Measurements from ENCODE around the gene C8G. TPM values are rescaled to one million over a fixed set of nuclear protein-coding genes. Genes with fewer than 3 reads are reported as not detected.

C8G gene
- total RNA-seq, 1 experiment from 2014 or later = 0.77 TPM

DNA sequence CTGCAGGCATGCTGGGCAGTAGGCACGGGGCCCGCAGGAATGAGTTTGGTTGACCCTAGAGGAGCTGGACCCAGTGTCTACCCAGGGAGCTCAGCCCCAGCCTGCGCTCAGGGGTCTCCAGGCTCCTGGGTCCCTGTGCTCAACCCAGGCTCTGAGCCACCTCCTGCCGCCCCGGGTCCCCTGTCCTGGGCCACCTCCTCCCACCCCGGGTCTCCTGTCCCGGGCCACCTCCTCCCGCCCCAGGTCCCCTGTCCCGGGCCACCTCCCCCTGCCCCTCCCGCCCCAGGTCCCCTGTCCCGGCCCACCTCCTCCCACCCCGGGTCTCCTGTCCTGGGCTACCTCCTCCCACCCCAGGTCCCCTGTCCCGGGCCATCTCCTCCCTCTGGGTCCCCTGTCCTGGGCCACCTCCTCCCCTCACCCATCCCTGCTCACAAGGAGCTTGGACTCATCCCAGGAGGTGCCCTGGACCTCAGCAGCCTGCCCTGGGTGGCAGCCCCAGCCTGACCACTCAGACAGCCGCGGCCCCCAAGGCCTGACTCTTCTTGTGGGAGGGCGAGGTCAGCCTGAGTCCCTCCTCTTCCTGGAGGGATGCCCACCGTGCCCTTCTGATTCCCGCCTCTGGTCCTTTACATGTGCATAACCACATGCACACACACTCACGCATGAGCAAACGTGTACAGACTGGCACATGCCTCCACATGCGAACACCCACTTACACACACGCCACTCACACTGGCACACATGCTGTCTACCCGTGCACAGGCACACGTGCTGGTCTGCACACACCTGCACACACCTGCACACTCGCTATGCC, 9.4 kb downstream of the C8G start:
- CTCF ChIA-PET = no interaction called here
- TF ChIP-seq EZH2 (IDR thresholded peaks at IDR 0.05; ENCODE audit: low read length, unreplicated experiment) (no peak), EZH2phosphoT487 (IDR thresholded peaks at IDR 0.05; ENCODE audit: borderline replicate concordance, low read length) (no peak)
- TF ChIP-seq, protein P1, sequence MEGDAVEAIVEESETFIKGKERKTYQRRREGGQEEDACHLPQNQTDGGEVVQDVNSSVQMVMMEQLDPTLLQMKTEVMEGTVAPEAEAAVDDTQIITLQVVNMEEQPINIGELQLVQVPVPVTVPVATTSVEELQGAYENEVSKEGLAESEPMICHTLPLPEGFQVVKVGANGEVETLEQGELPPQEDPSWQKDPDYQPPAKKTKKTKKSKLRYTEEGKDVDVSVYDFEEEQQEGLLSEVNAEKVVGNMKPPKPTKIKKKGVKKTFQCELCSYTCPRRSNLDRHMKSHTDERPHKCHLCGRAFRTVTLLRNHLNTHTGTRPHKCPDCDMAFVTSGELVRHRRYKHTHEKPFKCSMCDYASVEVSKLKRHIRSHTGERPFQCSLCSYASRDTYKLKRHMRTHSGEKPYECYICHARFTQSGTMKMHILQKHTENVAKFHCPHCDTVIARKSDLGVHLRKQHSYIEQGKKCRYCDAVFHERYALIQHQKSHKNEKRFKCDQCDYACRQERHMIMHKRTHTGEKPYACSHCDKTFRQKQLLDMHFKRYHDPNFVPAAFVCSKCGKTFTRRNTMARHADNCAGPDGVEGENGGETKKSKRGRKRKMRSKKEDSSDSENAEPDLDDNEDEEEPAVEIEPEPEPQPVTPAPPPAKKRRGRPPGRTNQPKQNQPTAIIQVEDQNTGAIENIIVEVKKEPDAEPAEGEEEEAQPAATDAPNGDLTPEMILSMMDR (conservative IDR thresholded peaks at IDR 0.05; ENCODE audit: low read depth, low read length) = no peak
- Histone ChIP-seq H3K4me2 (ENCODE audit: low read length) (no peak overlapping the region), H3K9me3 (ENCODE audit: low read length) (no peaks in the 10 kb centered on the region), H3K4me1 (ENCODE audit: insufficient read depth, low read length) (peaks cover 7% of the 10 kb centered on the region), H2AFZ (ENCODE audit: low read length) (no peak overlapping the region), H3K27ac (ENCODE audit: low read length) (no peak overlapping the region), H3K27me3 (ENCODE audit: low read length) (no peaks in the 10 kb centered on the region), H3K36me3 (ENCODE audit: low read depth, low read length) (no peaks in the 10 kb centered on the region), H3F3A (ENCODE audit: low read length, unreplicated experiment) (no peaks in the 10 kb centered on the region), H3K4me3 (ENCODE audit: low read length) (no peak overlapping the region), H3K9ac (ENCODE audit: low read length) (no peak overlapping the region), H3K79me2 (ENCODE audit: low read length) (no peaks in the 10 kb centered on the region), H4K20me1 (ENCODE audit: low read length) (no peaks in the 10 kb centered on the region), H3K9me2 (replicated peaks; ENCODE audit: low read length) (no peaks in the 10 kb centered on the region)
- ATAC-seq (no peak), DNase-seq (no peak)
- no TSS peak for BruUV-seq (replicated peaks)
- POLR2A ChIA-PET (ENCODE audit: unreplicated experiment) = no interaction called here
- intact Hi-C loops (cut with micrococcal nuclease) = no loop called here

DNA sequence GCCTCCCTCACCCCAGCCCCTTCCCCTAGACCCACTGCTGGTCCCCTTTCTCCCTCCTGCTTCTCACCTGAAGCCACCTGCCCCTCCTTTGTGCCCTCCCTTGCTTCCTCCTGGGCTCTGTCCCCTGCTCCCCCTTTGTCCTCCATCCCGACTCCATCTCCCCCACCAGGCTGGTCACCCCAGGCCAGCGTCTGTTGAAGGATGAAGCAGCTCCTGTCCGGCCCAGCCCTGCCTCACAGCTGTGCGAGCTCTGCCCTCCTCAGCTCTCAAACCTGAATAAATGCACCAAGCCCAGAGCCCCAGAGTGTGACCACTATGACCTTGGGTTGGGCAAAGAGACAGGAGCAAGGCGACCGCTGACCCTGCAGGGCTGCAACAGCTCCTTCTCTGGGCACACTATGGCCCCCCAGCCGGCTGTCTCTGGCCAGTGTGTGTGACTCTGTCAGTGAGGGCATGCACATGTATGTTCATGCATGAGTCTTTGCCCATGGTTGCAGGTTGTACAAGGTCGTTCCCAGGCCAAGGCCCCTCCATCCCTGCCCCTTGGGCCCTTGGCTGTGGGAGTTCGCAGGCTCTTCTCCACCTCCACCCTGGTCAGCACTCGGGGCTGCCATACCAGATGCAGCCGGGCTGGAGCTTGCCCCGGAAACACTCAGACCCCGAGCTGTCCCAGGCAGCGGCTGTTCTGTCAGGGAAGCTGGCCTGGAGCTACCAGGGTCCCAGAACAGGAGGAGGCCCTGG, 10.3 kb downstream of the C8G start:
- Histone ChIP-seq H3K27ac (ENCODE audit: low read length) (no peak overlapping the region), H3K9me3 (ENCODE audit: low read length) (no peaks in the 10 kb centered on the region), H3K79me2 (ENCODE audit: low read length) (no peaks in the 10 kb centered on the region), H3K27me3 (ENCODE audit: low read length) (no peaks in the 10 kb centered on the region), H3K4me3 (ENCODE audit: low read length) (no peak overlapping the region), H3K9ac (ENCODE audit: low read length) (no peak overlapping the region), H3F3A (ENCODE audit: low read length, unreplicated experiment) (no peaks in the 10 kb centered on the region), H3K9me2 (replicated peaks; ENCODE audit: low read length) (no peaks in the 10 kb centered on the region), H4K20me1 (ENCODE audit: low read length) (no peaks in the 10 kb centered on the region), H2AFZ (ENCODE audit: low read length) (no peak overlapping the region), H3K4me2 (ENCODE audit: low read length) (no peak overlapping the region), H3K4me1 (ENCODE audit: insufficient read depth, low read length) (peaks cover 4% of the 10 kb centered on the region), H3K36me3 (ENCODE audit: low read depth, low read length) (no peaks in the 10 kb centered on the region)
- no peak for ATAC-seq
- intact Hi-C loops (cut with micrococcal nuclease) = no loop called here
- no peak for DNase-seq
- TF ChIP-seq, protein P1 (conservative IDR thresholded peaks at IDR 0.05; ENCODE audit: low read depth, low read length) = no peak
- TF ChIP-seq EZH2phosphoT487 (IDR thresholded peaks at IDR 0.05; ENCODE audit: borderline replicate concordance, low read length) = no peak
- no peak for TF ChIP-seq EZH2 (IDR thresholded peaks at IDR 0.05; ENCODE audit: low read length, unreplicated experiment)
- ChIA-PET CTCF (no interaction called here), POLR2A (ENCODE audit: unreplicated experiment) (no interaction called here)
- BruUV-seq (replicated peaks) = no TSS peak

- Histone ChIP-seq H3K4me3 (ENCODE audit: low read length) (no peak overlapping the region), H3K4me2 (ENCODE audit: low read length) (no peak overlapping the region), H3K79me2 (ENCODE audit: low read length) (no peaks in the 10 kb centered on the region), H3K36me3 (ENCODE audit: low read depth, low read length) (no peaks in the 10 kb centered on the region), H3K27ac (ENCODE audit: low read length) (no peak overlapping the region), H3F3A (ENCODE audit: low read length, unreplicated experiment) (no peaks in the 10 kb centered on the region), H3K27me3 (ENCODE audit: low read length) (no peaks in the 10 kb centered on the region), H4K20me1 (ENCODE audit: low read length) (no peaks in the 10 kb centered on the region), H3K9me2 (replicated peaks; ENCODE audit: low read length) (no peaks in the 10 kb centered on the region), H3K9ac (ENCODE audit: low read length) (no peak overlapping the region), H3K9me3 (ENCODE audit: low read length) (no peaks in the 10 kb centered on the region), H2AFZ (ENCODE audit: low read length) (no peak overlapping the region), H3K4me1 (ENCODE audit: insufficient read depth, low read length) (no peaks in the 10 kb centered on the region)
- ATAC-seq = no peak
- TF ChIP-seq EZH2phosphoT487 (IDR thresholded peaks at IDR 0.05; ENCODE audit: borderline replicate concordance, low read length) (no peak), EZH2 (IDR thresholded peaks at IDR 0.05; ENCODE audit: low read length, unreplicated experiment) (no peak)
- TF ChIP-seq, protein P1 (conservative IDR thresholded peaks at IDR 0.05; ENCODE audit: low read depth, low read length) = no peak
- intact Hi-C loops (cut with micrococcal nuclease) = no loop called here
- CTCF ChIA-PET = no interaction called here
- POLR2A ChIA-PET (ENCODE audit: unreplicated experiment) = no interaction called here
- no peak for DNase-seq
- BruUV-seq (replicated peaks) = no TSS peak
Measured at GRCh38 chr9:136955943-136956335, 10.9 kb downstream of the C8G start.

All from PC-3 (cell line).